ENCODE data around the gene CUEDC1.
"Not testable (repeated sequence)": the region's sequence is repeated elsewhere in the genome, so short reads cannot be mapped to it uniquely, and the experiment has no call there.

Gene CUEDC1

DNA sequence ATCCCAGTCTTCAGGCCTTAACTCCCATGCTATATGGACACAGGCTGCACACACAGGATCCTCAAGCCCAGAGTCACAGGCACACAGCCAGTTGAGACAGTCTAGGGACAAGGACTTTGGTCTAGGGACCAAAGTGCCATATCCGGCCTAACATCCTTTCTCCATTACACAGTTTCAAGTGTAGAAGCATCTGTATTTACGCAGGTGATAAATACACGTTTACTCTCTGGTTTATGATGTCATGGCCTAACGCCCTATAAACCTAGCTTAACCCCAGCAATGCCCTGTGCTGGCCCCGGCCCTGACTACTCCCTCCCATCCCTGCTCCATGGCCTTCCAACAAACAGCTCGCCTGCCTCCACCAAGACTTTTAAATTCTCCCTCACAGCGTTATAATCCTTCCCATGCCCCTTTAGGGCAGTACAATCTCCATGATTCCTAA, 17.1 kb downstream of the CUEDC1 start:
- no peak for DNase-seq

DNA sequence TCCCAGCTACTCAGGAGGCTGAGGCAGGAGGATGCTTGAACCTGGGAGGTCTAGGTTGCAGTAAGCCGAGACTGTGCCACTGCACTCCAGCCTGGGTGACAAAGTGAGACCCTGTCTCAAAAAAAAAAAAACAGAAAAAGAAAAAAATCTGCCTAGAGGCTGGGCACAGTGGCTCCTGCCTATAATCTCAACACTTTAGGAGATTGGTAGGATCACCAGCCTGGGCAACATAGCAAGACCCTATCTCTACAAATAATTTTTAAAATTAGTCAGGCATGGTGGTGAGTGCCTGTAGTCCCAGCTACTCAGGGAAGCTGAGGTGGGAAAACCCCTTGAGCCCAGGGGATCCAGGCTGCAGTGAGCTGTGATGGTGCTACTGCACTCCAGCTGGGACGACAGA, 17.7 kb downstream of the CUEDC1 start:
- DNase-seq = no peak

DNA sequence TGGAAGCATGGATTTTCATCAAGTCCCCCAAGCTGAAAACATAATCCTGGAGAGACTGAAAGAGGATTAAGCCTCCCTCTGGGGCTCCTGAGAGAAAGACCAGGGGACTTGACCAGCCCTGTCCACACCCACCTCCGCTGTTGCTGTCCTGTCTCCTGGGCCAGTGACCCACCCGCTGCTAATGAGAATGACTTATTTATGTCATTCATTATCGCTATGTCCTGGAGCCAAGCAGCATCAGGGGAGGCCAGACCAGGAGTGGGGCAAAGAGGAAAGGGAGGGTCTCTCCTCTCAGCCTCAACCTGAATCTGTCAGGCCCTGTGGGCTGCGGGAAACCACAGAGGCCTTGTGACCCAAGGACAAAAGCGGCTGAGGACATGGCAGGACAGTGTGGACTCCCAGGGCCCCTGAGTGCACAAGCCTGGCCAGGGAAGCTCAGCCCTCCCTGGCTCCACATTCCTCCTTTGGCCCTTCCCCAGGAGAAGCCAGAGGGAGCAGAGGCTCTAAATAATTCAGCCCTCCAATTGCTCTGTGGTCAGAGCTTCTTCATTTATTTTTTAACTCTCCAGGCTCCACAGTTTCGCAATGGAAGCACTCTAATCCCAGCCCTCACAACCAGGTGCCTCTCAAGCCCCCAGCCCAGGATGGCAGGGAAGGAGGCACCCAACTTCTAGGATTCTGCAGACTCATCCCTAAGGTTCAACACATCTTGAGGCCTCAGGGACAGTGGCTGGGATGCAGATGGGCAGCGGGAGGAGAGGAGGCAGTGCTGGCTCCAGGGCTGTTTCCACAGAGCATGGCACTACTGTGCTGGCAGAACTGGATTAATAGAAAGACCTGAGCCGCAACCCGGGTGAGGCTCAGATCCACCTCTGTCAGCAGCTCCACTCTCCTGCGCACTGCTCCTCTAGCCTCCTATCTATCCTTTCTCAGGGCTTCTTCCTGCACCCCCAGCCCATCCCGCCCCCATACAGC, 19.1 kb downstream of the CUEDC1 start:
- peak in 3 of 4 experiments; percentile 30 to 51 (median 40) for DNase-seq

DNA sequence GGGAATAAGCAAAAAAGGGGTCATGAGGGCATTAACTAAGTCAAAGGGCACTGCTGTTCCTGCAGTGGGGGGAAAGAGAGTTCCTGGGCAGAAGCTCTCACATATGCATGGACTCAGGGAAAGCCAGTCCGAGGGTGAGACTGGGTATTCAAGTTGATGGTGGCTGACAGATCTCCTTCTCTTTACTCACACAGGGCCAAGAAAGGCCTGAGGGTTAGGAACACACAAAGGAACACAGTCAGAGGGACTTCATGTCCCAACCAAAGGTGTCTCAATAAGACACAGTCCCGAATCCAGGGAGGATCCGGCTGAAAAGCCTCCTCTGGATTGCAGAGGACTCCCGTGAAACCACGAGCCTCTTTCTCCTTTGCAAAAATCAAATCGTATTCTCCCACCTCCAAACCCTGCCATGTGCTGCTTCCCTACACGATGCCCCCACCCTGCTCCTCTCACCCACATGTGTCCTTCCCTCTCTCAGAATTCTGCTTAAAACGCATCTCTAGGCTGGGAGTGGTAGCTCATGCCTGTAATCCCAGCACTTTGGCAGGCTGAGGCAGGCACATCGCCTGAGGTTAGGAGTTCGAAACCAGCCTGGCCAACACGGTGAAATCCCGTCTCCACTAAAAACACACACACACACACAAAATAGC, 23.6 kb downstream of the CUEDC1 start:
- no peak for DNase-seq

DNA sequence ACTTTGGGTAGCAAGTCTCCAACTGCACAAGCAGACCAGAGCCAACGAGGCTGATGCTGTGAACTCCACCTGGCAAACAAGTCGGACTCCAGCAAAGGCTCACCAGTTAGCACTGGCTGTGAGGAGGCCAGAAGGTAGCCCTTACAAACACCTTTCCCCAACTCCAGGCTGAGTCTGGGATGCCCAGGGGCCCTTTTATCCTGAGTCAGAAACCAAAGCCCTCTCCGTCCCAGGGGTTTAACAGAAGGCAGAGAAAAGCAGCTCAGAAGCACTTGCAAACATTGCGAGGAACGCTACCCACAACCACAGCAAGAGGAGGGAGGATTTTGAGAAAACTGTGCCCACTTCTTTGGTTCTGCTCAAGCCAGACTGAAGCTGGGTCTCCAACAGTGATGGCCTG, 25.0 kb downstream of the CUEDC1 start:
- no peak for DNase-seq

DNA sequence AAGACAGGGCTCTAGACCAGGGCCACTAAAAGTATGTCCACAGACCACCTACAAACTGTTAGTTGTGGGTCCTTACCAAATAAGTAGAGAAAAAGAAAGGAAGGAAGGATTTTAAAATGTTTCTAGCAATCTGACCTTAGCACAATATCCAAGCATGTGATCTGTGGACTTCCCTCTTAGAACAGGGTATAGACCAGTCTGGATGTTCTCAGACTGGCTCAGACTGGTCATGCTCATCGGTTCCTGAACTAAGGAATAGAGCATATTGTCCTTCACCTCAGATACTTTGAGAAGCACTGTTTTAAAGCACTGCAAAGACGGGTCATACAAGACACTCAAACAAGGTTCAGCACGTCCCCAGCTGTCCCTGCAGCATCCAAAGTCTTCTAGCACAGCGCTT, 25.8 kb downstream of the CUEDC1 start:
- DNase-seq = peak; percentile 33 to 70 (median 52)

DNA sequence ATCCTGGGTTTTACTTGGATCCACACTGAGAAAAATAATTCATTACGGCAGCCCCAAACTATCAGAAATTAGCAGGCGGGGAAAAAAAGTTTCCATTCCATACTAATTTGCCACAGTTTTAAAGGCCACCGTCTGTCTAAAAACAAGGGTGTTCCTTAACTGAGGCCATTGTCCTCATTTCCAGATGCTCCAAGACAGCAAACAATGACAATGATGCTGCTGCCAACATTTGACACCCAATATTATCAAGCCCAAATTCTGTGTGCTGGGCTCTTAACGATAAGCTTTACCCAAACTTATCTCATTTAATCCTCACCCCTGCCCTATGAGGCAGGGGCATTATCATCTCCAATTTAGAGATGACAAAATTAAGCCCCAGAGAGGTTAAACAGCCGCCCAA, 26.3 kb downstream of the CUEDC1 start:
- no peak for DNase-seq

DNA sequence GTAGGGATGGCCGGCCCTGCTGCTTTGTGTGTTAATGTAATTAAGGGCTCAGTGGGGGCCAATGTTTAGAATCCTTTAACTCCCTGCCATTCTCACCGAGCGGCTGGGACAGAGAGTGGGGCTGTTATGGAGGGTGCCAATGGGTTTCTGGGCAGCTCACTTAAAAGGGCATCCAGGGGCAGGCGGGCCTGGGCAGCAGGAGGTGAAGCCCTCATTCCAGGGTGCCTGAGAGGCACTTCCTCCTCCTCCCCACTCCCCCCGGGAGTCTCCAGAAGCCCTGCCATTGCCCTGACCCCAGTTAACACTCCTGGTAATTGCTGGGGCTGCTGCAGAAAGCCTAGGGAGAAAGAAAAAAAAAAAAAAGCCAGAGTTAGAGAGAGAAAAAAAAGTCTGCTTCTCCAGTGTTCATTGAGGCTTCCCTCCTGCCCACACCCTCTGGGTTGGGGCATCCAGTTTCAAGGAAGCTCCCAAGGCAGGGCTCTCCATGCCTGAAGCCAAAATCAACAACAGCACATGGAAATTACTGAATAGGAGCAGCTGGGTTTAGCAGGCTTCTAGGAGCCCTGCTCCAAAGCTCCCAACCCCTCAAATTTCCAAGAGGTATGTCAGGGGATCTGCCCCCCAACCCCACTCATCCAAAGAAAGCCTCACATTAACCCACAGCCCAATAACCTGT, 28.0 kb downstream of the CUEDC1 start:
- peak in 1 of 4 experiments; percentile 39 for DNase-seq

DNA sequence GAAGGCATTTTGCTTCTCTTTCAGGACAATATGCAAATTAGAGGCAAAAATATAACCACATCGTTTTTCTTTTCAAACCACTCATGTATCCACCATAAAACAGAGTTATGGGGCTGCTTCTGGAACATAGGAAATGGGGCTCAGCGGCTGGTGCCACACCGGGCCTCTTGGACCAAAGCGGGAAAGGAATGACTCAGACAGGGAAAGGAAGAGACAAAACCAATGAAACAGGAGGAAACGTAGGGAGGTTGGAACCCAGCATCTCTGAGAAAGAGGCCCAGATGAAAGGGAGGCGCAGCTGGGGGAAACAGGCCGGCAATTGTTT, 28.5 kb downstream of the CUEDC1 start:
- DNase-seq = no peak

DNA sequence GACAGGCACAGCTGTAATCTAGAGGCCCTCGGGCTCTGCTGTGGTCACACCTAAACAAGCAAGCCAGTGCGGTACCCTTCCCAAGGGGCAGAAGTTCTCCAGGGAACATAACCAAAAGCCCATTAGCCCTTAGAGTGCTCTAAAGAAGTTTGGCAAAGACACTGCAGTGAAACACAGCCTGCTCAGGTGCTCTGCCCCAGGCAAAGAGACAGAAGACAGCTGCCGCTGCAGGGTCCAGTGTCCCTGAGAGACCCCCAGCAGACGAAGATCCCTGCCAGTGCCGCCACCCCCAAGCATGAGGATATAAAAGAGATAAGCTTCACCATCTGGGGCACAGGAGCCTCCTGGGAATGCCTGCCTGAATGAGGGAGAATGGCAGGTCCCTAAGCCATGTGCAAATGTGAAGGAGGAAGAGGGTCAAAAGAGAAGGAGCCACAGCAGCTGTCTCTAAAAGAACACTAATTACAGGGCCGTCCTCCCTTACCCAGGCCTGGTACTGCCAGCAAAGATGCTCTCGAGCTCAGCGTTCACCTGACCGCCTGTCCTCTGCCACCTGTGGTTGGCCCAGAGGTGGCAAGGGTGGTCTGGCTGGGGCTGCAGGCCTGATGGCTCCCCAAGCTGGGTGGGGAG, 29.7 kb downstream of the CUEDC1 start:
- no peak for DNase-seq

DNA sequence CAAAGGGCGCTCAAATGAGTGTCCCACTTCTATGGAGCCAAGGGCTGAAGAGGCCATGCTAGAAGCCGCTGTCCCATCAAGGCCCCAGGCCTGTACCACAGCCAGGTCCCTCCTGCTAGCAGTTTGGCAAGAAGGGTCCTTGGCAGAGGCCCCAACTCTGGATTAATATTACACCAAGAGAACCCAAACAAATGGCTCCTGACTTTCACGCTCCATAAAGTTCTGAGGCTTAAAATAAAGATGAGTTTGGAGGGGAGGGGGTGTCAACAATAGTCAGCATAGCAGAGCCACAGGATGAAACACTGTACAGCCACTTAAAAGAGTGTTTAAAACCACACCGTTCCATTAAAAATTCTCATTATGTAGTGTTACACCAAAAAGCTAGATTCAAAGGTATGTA, 30.5 kb downstream of the CUEDC1 start:
- no peak for DNase-seq

DNA sequence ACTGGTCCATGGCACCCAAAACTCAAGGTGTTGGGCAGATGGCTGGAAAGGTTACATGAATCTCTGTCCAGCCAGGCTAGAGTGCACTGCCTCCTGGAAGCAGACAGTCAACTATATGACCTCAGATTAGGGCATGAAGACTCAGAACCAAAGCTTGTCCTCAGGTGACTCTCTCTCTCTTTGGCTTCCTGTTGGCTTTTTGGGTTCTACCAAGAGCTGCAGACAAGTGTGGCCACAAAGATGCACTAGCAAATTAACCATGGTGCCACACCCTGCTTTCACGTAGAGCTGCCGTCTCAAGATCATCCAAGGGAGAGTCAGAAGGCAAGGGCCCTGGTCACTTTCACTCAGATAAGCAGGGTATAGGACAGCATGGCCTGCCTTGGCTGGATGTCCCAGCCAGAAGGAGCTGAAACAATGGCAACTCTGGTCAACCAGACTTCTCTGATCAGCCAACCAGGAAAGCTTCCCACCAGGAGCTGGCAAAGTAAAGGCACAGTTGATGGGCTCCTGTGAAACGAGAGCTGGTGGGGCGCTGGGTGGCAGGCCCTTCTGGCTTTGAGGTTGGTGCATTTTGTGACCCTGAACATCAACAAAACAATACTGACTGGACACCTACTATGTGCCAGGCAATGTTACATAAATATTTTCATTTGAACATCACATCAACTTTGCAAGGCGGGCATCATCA, 31.9 kb downstream of the CUEDC1 start:
- DNase-seq = no peak

DNA sequence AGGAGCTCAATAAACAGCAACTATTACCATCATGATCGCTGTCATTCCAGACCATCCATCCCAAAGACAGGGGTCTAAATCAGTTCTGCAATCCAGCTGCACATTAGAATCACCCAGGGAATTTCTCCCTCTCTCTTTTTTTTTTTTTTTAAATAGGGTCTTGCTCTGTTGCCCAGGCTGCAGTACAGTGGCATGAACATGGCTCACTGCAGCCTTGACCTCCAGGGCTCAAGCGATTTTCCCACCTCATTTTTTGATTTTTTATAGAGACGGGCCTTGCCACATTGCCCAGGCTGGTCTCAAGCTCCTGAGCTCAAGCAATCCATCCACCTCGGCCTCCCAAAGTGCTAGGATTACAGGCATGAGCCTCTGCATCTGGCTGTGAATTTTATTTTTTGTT, 32.5 kb downstream of the CUEDC1 start:
- not testable (repeated sequence) for DNase-seq

DNA sequence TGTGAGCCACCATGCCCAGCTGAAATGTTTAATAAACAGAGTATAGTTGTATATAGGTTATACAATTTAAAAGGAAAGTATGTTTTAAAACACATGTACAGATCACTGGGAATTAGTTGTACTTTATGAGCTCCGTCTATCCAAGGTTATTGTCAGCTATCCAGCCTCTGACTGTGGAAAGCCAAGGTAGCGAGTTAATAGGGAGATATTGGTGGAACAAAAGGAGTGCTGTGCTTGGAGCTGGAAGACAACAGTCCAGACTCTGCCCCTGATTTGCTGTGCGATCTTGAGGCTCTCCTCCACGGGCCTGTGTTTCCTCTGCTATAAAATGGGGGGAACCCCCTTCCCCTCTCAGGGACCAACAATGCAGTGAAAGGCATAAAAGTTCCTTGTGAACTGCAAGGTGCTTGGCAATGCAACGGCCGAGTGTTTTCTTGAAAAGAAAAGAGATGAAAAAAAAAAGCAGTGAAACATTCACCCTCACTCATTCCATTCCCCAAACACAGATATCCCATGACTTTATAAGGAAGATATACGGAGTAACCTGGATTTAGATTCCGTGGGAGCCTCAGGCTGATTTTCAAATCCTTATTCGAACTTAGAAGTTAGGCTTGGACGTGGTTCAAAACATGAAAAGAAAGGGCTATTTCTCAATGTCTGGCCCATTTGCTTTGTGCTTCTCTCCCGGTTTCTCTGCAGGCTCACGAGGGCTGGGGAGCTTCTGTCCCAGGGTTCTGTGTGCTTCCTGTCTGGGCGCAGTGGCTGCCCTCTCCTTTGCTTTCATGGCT, 34.1 kb downstream of the CUEDC1 start:
- no peak for DNase-seq

DNA sequence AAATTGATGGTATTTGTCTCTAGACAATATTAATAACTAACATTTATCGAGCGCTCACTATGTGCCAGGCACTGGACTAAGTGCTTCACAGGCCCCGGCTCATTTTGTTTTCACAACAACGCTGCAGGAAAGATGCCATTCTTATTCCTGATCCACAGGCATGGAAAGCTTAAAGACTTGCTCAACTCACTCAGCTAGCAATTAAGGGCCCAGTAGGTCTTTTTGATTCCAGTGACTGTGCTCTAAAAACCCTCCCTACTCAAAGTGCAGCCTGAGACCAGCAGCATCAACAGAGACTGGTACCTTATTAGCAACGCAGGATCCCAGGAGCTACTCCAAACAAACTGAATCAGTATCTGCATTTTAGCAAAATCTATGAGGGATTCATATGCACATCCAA, 35.3 kb downstream of the CUEDC1 start:
- no peak for DNase-seq

DNA sequence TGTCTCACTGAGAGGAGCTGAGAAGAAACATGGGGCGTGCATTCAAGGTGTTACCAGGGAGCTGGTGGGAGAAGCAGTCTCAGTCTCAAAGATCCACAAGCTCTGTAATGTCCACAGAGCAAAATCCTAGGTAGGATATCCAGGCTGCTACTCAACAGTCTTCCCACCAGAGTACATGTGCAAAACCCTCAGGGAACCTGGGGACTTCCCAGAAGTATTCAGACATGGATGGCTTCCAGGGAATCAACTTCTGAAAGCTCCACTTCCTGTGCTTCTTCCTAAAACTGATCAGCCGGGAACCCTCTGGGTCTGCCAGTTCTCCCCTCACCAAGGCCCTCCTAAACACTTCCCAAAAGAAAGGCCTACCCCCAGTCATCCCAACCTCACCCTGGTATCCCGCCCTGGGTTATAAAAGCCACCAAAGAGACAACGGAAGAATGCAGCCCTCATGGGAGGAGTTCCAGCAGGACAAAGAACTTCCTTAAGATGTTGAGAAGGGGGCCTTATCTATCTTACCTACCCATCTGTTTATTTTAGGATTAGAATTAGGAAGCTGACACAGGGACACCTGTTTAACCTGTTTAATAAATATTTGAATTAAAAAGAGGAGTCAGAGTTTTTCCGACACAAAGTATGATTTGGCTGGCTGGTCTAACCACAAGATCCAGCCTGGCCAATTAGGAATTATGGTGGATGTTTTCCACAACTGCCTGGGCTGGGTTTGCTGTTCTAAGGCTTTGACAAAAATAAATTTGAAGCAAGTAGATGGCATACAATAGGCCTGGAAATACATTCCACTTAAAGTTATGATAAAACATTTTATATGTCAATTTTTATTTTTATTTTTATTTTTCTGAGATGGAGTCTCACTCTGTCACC, 37.0 kb downstream of the CUEDC1 start:
- no peak for DNase-seq

DNA sequence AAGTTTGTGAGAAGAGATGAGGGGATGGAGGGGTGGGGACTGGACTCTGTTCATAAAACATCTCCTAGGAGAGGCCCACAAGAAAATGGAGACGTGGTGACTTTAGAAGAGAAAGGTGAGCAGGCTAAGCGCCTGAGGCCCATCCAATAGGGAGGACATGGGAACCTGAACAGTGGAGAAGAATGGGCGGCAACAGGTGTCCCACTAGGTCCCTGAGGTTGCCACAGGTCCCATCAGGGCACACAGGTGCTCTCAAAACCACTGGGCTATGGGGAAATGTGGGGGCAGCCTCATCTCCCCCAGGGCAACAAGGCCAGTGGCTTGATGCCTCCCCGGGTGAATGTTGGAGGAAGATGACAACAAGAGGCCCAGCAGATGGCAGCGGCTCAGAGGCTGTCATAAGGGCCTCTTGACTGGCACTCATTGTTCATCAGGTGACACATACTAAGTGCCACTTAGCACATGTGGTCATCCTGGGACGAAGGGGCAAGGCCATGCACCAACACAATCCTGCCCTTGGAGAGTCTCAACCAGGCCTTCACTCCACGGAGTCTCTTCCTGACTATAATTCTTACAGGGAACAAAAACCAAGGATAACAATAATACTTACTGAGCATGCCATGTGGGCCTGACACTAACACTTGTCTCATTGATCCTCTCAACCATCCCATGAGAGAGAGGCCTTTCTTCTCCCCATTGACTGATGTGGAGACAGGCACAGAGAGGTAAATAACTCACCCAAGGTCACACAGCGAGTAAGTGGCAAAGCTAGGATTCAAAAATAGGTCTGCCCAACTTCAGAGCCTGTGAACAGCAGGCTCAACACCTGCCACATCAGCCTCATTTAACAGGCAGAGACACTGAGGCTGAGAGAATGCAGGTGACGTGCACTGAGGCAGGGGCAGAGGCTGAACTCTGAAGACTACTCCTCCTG, 38.0 kb downstream of the CUEDC1 start:
- peak in 2 of 4 experiments; percentile 41 to 47 for DNase-seq

DNA sequence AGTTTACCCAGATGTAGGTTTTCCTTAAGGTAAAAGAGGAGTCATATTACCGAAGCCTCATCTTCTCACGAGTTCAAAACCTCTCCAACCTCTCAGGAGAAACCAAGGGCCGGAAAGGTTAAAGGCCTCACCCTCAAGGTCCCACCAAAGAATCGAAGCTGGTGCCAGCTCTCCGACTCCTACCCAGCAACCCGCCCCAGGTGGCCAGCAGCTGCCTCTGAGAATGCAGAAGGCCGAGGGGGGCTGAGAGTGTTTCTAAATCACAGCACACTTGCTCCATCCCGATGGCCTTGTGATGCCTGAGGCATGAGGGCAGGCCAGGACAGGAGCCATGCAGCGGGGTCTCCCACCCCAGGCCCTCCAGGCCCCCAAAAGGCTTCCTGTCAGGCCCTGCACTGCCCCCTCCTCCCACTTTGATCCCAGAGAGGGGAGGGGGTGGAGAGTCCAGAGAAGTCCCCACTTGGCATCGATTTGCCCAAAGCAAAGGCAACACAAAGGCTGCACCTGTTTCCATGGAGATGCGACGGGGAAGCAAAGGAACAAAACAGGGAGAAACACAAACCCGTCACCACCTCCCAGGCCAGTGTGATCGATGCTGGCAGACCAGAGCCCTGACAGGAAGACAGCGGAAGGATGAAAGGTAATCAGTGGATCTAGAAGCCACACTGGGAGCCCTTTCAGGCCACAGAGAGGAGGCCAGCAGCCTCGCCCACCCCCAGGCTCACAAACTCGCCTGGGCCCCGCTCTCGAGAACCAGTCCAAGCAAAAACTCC, 39.0 kb downstream of the CUEDC1 start:
- no peak for DNase-seq
